ENCODE measurements around the gene EIF1.
A peak's percentile ranks its signal among the peaks of the same experiment; 100 is the strongest.
"Not testable (repeated sequence)": the region's sequence is repeated elsewhere in the genome, so short reads cannot be mapped to it uniquely, and the experiment has no call there.

The EIF1 gene

GRCh38 chr17:41688641-41689496 is at the start of gene EIF1:
EIF1 (plus strand) TSS chr17:41688885; CDS start chr17:41689039, 154 bp downstream.
- peak; percentile 93 for DNase-seq (ENCODE audit: low spot score)
- TF ChIP-seq, protein P1, sequence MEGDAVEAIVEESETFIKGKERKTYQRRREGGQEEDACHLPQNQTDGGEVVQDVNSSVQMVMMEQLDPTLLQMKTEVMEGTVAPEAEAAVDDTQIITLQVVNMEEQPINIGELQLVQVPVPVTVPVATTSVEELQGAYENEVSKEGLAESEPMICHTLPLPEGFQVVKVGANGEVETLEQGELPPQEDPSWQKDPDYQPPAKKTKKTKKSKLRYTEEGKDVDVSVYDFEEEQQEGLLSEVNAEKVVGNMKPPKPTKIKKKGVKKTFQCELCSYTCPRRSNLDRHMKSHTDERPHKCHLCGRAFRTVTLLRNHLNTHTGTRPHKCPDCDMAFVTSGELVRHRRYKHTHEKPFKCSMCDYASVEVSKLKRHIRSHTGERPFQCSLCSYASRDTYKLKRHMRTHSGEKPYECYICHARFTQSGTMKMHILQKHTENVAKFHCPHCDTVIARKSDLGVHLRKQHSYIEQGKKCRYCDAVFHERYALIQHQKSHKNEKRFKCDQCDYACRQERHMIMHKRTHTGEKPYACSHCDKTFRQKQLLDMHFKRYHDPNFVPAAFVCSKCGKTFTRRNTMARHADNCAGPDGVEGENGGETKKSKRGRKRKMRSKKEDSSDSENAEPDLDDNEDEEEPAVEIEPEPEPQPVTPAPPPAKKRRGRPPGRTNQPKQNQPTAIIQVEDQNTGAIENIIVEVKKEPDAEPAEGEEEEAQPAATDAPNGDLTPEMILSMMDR (IDR thresholded peaks at IDR 0.05; ENCODE audit: extremely low read depth, missing control alignments), result no peak

GRCh38 chr17:41638941-41639340 is 49.7 kb upstream of the EIF1 start:
- DNase-seq (ENCODE audit: low spot score), result no peak

DNA sequence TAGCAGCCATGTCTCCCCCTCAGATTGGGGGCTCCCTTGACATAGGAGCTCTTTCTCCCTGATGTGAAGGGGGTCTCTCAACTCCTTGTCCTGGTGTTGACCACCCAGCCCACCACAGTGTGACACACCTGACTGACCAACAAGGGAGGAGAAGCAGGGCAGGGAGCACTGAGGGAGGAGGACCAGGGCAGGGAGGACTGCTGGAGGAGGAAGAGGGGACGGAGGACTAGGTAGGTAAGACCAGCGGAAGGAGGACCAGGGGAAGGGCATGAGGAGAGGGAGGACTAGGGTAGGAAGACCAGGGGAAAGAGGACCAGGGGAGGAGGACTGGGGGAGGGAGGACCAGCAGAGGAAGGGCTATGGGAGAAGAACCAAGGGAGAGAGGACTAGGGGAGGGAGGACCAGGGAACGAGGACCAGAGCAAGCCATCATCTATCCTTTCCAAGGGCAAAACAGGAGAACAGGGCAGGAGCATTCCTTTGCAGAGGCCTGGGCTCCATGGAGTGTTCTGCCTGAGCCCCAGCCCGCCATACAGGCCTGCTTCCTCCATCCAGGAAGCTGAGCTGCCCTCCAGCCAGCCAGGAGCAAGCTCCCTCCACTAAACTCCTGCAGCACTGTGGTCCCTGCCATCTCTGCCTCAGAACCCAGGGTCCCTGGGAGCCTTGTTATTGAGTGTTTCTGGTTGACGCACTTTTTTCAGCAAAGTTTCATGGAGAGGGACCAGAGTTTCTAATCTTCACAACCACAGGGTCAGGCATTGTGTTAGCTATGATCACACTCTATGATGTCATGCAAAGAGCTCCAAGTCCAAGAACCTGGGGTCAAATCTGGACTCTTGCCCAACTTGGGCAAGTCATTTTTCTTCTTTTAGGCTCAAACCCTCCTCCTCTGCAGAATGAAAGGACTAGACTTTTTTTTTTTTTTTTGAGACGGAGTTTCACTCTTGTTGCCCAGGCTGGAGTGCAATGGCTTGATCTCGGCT is 48.9 kb upstream of the EIF1 start:
- TF ChIP-seq, protein P1 (IDR thresholded peaks at IDR 0.05; ENCODE audit: extremely low read depth, missing control alignments), result no peak

More at GRCh38 chr17:41638941-41639340, 49.7 kb upstream of the EIF1 start:
- TF ChIP-seq, protein P1 (IDR thresholded peaks at IDR 0.05; ENCODE audit: extremely low read depth, missing control alignments), result no peak

GRCh38 chr17:41640596-41640995 is 48.1 kb upstream of the EIF1 start:
- not testable (repeated sequence) for DNase-seq (ENCODE audit: low spot score)

More for the DNA sequence above, 48.9 kb upstream of the EIF1 start:
- DNase-seq (ENCODE audit: low spot score), result no peak

DNA sequence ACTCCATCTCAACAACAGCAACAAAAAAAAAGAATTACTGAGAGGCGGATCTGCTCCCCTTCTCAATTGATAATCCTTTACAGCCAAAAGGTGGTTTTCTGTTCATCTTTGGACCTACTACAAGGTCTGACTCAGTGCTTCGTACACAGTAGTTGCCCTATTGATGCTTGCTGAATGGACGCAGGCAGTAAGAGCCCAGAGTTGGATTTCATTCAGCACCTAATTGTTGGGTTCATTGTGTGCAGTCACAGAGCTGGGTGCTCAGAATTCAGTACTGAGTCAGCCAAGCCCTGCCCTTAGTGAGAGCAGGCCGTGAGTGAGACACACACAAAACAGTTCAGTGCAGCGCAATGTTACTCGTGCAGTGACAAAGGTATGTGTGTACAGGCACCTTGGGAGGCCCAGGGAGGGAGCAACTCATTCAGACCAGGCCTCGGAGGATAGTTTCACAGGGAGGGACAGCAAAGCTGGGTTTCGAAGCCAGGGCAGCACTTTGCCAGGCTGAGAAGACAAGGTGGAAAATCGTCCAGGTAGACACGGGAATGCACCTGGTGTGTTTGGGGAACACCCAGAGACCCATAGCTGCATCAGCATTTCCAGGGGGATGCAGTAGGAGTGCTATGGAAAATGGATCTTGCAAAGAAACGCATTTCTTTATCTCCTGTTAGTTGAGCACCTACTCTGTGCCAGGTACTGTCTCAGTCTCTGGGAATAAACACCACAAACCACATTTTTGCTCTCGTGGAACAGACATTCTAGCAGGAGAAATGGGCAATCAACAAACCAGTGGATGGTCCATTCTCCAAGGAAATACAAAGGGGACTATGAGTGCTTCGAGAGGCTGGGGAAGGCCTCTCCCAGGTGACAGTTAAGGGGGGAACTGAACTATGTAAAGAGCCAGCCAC is 46.2 kb upstream of the EIF1 start:
- TF ChIP-seq, protein P1 (IDR thresholded peaks at IDR 0.05; ENCODE audit: extremely low read depth, missing control alignments), result no peak
- no peak for DNase-seq (ENCODE audit: low spot score)

DNA sequence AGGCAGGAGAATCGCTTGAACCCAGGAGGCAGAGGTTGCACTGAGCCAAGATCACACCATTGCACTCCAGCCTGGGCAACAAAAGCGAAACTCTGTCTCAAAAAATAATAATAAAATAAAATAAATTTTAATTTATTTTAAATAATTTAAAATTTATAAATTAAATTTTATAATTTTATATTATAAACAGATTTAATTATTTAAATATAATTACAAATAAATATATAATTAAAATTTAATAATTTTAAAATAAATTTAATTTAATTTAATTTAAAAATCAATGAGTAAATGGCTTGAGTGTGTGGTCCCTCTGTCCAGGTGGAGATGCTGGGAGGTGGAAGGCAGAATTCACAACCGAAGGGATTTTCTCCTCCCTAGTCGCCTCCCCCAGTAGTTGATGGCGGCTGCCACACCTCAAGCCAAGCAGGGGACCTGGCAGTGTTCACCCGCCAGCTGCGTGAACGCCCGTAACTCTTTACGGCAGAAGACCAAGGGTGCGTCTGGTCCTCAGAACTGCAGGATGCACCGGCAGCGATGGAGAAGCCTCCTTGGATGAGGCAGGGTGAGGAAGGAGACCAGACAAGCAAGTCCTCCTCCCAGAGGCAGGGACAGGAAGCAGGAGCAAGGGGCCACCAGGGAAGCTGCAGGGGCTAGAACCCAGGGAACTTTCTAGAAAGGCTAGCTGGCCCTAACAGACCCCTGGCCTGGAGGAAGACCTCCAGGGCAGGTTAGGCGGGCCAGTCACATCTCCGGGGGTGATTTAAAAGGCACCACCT is 41.5 kb upstream of the EIF1 start:
- no peak for DNase-seq (ENCODE audit: low spot score)
- TF ChIP-seq, protein P1 (IDR thresholded peaks at IDR 0.05; ENCODE audit: extremely low read depth, missing control alignments), result no peak
